GM20000 (cell line): Measurements from ENCODE around the gene CBX4.

ENCODE experiments used
- DNase-seq: peaks from one replicate; pipeline ENCODE4 v3.0.0; 2012; ENCODE audit warnings: low spot score
- TF ChIP-seq, protein P1 (sequence below): IDR thresholded peaks from 2 replicates; pipeline ENCODE4 v1.5.1; 2012; ENCODE audit warnings: mild to moderate bottlenecking, control low read depth; ENCODE audit errors: extremely low read depth, missing control alignments

The CBX4 gene

DNA sequence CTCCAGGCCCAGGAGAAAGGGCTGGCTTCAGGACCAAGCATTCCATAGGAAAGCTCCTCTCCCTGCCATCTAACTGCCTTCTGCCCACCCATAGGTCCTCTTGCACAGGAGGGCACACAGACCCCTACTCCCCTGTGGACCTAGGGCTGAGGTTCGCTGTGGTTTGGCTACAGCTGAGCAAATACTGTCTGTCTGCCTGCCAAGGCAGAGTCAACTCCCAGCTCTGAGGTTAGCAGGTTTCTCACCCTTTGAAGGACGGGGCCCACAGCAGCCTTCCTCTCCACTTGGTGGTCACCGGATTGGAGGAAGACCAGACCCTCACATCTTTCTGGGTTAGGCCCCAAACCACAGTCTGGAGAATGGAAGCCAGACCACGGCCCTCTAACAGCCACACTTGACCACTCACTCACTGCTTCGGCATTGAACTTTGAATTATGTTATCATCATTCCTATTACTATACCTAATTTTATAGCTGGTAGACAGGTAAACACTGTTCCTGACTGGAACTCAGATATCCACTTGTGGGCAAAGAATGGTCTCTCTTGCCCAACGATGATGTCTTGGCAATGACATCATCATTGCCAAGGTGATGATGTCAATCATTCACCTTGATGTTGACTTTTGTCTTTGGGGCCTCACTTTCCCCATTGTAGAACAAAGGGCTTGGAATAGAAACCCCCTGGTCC is 14.2 kb downstream of the CBX4 start:
- TF ChIP-seq, protein P1, sequence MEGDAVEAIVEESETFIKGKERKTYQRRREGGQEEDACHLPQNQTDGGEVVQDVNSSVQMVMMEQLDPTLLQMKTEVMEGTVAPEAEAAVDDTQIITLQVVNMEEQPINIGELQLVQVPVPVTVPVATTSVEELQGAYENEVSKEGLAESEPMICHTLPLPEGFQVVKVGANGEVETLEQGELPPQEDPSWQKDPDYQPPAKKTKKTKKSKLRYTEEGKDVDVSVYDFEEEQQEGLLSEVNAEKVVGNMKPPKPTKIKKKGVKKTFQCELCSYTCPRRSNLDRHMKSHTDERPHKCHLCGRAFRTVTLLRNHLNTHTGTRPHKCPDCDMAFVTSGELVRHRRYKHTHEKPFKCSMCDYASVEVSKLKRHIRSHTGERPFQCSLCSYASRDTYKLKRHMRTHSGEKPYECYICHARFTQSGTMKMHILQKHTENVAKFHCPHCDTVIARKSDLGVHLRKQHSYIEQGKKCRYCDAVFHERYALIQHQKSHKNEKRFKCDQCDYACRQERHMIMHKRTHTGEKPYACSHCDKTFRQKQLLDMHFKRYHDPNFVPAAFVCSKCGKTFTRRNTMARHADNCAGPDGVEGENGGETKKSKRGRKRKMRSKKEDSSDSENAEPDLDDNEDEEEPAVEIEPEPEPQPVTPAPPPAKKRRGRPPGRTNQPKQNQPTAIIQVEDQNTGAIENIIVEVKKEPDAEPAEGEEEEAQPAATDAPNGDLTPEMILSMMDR, result no peak
- DNase-seq, result no peak

DNA sequence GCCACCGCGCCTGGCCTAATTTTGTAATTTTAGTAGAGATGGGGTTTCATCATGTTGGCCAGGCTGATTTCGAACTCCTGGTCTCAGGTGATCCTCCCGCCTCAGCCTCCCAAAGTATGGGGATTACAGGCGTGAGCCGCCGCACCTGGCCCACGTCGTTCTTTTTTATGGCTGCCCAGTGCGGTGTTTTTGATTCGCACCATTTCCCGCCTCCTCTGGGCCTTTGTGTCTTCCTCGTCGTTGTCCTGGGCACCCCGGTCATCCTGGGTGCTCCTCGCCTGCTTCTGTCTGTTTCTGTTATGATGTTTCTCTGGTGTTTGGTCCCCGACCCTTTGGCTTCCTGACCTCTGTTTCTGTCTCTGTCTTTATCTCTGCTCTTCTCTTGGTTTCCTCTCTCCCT is 15.0 kb downstream of the CBX4 start:
- no peak for DNase-seq

DNA sequence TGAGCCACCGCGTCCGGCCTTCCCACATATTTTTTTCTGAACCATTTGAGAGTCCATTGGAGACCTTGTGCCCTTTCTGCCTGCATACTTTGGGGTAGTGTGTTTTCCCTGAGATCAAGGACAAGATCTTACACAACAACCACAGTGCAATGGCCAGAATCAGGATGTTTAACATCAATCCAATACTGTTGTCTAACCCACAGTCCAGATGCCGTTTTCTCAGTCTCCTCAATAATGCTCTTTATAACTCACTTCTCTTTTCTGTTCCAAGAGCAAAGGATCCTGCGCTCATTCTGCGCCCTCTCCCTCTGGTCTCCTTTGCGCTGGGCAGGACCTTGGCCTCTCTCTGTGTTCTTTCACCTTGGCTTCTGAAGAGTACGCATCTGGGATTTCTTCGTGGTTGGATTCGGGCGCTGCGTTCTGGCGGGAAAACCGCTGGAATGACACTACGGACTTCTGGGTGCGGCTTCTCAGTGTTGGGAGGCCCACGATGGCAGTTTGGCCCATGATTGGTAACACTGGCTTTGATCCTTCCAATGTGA is 16.6 kb downstream of the CBX4 start:
- no peak for DNase-seq
- TF ChIP-seq, protein P1, result no peak

More for the DNA sequence above, 15.0 kb downstream of the CBX4 start:
- TF ChIP-seq, protein P1, result no peak

DNA sequence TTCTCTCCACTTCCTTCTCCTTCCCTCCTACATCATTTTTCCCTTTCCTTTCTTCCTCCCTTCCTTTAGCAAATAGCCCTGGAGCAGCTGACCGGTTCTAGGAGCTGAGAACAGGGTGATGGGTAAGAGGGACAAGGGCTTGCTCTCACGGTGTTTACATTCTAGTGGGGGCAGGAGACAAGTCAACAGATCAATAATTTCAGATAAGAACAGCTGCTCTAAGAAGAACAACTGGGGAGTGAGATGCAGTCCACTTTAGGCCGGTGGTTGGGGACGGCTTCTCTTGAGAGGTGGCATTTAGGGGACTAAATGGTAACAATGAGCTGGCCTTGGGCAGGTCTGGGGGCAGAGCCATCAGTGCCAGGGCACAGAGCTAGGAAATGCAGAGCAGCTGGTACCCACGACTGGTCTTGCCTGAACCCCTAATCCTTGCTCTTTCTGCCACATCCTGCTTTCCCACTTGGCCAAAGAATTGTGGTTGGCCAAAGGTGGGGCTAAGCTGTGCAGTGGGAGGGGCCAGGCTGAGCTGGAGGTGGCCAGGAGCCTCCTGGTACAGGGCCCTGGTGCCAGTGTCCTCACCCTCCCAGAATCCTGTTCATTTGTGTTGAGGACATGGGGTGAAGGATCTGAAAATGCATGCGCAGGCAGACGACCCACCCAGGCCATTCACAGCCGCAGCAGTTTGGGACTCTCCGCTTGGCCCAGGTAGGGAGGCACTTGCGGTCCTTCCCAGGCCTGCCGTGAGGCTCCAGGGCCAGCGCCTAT is 17.7 kb downstream of the CBX4 start:
- TF ChIP-seq, protein P1, result no peak
- no peak for DNase-seq

DNA sequence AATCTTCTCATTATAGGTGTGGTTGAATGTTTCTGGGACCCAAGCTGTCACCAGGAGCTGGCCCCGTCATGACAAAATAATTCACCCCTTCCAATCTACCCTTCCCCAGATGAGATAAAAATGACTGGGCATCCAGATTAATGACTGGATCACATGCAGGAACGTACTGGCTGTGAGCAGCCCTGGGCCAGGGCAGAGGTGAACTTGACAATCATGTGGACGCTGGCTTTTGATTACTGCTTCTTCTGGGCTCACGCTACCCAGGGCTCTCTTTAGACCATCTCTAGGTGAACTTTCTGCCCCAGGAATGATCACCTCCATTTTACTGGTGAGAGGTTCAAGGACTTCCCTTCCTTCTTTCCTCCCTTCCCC is 18.3 kb downstream of the CBX4 start:
- TF ChIP-seq, protein P1, result no peak
- no peak for DNase-seq

DNA sequence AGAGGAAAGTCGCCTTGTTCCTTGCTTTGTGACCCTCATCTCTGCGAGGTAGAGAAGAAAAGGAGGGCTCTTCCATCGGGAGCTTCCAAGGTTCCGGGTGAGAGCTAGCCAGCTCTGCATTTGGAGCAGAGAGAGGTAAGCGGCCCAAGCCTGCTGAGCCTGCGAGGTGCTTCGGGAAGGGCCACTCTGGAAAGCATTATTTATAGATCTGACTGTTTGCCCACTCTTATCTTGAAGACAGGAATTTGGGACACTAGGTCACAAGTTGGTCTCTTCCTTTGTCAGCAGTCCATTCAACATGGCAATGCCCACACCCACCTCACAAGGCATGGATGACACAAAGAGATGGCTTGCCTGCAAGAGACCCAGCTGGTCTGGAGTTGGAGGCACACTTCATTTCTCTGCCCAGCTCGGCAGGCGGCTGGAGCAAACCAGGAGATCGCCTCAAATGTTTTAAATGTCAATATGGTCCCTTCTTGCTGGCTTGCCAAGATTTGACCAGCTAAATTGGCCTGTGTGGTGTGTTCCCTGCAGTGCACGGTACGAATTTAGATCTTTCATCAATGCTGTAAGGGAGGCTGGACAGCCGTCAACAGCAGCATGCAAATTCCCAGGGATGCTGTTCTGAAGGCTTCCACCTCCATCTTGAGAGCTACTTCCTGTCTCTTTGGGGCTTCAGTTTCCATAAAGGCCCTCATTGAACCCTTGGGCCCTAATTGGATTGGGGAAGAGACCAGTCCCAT is 19.5 kb downstream of the CBX4 start:
- no peak for DNase-seq
- TF ChIP-seq, protein P1, result no peak
